ENCODE results near the gene TM4SF5.
A peak's percentile ranks its signal among the peaks of the same experiment; 100 is the strongest.

TM4SF5 gene

DNA sequence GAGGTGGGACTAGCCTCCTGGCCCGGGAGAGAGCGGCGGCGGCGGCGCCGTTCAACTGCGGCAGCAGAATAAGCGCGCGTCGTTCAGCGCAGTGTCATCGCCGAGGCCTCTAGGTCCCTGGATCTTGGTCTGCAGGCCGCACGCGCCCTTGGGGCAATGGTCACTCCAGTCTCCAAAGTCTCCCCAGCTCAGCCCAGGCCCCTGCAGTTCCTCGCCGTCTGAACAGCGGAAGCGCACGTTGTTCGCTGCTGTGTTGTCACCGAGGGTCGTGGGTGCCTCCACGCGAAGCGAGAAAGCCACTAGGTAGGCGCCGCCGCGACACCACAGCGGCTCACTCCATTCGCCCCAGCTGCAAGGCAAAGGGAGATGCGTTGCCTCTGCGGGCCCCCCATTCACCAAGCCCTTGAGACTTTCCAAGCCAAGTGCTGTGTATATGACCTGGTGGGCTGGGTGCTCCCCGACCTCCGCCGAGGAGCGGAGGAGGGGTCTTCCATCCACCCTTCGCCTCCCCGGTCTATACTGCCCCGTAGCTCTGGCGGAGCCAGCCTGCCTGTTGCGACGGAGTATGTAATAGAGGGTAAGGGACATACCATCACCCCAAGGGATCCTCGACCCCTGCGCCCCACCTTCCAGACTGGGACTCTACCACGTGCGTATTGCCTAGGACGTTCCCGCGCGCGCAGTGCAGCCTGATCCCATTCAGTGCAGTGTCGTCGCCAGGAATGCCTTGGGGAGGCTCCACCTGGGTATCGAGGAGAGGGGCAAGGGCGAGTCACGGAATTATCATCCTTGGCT lies 13.8 kb downstream of the TM4SF5 start:
- TF ChIP-seq, protein P1, sequence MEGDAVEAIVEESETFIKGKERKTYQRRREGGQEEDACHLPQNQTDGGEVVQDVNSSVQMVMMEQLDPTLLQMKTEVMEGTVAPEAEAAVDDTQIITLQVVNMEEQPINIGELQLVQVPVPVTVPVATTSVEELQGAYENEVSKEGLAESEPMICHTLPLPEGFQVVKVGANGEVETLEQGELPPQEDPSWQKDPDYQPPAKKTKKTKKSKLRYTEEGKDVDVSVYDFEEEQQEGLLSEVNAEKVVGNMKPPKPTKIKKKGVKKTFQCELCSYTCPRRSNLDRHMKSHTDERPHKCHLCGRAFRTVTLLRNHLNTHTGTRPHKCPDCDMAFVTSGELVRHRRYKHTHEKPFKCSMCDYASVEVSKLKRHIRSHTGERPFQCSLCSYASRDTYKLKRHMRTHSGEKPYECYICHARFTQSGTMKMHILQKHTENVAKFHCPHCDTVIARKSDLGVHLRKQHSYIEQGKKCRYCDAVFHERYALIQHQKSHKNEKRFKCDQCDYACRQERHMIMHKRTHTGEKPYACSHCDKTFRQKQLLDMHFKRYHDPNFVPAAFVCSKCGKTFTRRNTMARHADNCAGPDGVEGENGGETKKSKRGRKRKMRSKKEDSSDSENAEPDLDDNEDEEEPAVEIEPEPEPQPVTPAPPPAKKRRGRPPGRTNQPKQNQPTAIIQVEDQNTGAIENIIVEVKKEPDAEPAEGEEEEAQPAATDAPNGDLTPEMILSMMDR (conservative IDR thresholded peaks at IDR 0.05; ENCODE audit: low read depth, low read length), result no peak
- H3K4me3 ChIP-seq (ENCODE audit: low read depth, low read length), result no peak overlapping the region
- DNase-seq (ENCODE audit: low read depth), result no peak

DNA sequence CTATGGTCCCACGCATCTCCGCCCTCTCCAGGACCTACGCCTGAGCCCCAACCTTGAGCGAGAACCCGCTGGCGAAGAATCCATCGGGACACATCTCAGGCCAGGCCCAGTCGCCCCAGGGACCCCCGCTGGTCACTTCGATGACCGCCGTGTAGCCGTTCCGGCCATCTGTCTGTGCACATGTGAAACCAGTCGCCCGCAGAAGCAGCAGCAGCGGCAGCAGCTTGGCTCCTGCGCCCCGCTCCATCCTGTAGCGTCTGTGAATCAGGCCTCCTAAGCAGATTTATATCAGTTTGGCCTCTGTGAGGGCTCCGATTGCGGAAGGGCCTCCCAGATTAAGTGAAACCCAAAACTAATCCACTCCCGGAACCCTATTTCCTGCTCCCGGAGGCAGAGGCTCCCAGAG lies 14.4 kb downstream of the TM4SF5 start, which contains the start of gene VMO1:
TSS of gene VMO1 (minus strand) at position 259 of the 406 bp plus-strand sequence. CDS start at position 247, 12 bp downstream.
- TF ChIP-seq, protein P1 (conservative IDR thresholded peaks at IDR 0.05; ENCODE audit: low read depth, low read length), result no peak
- H3K4me3 ChIP-seq (ENCODE audit: low read depth, low read length), result peak within 1 kb of the TSS; percentile 12
- DNase-seq (ENCODE audit: low read depth), result no peak

DNA sequence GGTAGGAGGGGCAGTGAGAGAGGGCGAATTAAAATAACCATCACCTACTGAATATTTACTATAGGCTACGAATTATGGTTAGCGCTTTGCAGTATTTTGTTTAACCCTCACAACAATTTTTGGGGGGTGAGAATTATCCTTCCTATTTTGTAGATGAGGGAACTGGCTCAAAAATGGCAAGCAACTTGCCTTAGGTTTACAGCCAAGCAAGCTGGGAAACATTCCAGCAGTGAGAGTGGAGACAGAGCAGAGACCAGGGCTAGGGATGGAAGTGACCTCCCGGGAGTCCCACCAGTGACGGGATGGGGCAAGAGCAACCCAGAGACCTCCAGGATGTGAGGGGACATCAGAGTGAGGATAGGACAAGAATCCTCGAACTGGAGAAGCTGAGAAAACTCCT lies 14.8 kb downstream of the TM4SF5 start:
- no peak for DNase-seq (ENCODE audit: low read depth)
- H3K4me3 ChIP-seq (ENCODE audit: low read depth, low read length), result no peak overlapping the region

DNA sequence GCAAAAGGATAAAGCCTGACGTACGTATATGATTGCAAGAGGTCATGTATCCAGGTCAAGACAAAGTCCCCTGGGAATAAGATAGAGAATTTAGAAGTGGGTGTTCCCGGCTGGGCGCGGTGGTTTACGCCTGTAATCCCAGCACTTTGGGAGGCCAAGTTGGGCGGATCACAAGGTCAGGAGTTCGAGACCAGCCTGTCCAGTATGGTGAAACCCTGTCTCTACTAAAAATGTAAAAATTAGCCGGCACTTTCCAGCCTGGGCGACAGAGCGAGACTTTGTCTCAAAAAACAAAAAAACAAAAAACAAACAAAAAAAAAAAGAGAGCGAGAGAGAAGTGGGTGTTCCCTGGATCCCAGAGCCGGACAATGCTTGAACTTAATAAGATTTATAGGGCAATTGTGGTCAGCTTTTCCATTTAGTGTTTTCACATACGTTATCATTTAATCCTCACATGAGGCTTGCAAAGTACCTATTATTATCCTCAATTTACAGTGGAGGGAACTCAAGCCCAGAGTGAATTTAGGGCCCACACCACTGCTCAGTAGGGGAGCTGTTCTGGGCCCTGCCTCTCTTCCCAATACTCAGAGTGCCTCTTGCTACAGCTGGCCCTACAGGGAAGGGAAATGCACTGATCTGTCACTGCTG lies 16.6 kb downstream of the TM4SF5 start:
- H3K4me3 ChIP-seq (ENCODE audit: low read depth, low read length), result no peak overlapping the region

More for the DNA sequence above, 14.8 kb downstream of the TM4SF5 start:
- TF ChIP-seq, protein P1 (conservative IDR thresholded peaks at IDR 0.05; ENCODE audit: low read depth, low read length), result no peak

DNA sequence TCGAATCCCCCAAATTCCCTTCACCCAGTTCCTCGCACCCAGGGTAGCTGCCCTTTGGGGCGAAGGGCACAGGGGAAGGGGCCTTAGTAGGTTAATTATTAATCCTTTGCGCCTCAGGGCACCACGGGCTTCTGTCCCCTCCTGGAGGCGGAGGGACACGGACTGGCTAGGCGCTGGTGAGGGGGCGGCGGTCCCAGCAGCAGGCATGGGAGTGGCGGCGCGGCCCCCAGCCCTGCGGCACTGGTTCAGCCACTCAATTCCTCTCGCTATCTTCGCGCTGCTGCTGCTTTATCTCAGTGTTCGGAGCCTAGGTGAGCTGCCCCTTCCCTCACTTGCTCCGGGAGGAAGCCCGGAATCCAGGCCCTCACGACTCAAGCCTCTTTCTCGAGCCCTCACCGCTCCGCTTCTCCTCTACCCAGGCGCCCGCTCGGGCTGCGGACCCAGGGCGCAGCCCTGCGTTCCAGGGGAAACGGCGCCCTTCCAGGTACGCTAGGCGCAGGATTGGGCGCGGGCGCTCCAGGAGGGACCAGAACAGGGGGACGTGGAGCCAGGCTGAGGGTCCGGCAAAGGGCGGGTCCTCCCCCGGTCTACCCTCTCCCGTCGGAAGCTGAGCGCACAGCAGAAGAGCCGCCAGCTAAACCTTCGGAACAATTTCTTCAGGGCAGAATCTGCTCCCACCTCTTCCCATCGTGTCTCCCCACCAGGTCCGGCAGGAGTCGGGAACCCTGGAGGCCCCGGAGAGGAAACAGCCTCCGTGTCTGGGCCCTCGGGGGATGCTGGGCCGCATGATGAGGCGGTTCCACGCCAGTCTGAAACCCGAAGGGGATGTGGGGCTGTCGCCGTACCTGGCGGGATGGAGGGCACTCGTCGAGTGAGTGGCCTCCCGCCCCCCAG lies 17.4 kb downstream of the TM4SF5 start, which contains the start of gene GLTPD2:
TSS of gene GLTPD2 (plus strand) at position 158 of the 894 bp plus-strand sequence. CDS start at position 206, 48 bp downstream.
- TF ChIP-seq, protein P1 (conservative IDR thresholded peaks at IDR 0.05; ENCODE audit: low read depth, low read length), result no peak
- peak within 1 kb of the TSS; percentile 66 for H3K4me3 ChIP-seq (ENCODE audit: low read depth, low read length)
- no peak for DNase-seq (ENCODE audit: low read depth)

More for the DNA sequence above, 16.6 kb downstream of the TM4SF5 start:
- TF ChIP-seq, protein P1 (conservative IDR thresholded peaks at IDR 0.05; ENCODE audit: low read depth, low read length), result no peak
- no peak for DNase-seq (ENCODE audit: low read depth)

DNA sequence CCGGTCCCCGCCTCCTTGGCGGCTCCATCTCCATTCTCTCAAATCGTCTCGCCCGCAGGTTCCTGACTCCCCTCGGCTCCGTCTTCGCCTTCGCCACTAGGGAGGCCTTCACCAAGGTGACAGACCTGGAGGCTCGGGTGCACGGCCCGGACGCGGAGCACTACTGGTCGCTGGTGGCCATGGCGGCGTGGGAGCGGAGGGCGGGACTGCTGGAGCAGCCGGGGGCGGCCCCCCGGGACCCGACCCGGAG lies 17.9 kb downstream of the TM4SF5 start:
- H3K4me3 ChIP-seq (ENCODE audit: low read depth, low read length), result peak overlapping the region; percentile 66
- no peak for DNase-seq (ENCODE audit: low read depth)

More for the DNA sequence above, 17.9 kb downstream of the TM4SF5 start:
- TF ChIP-seq, protein P1 (conservative IDR thresholded peaks at IDR 0.05; ENCODE audit: low read depth, low read length), result no peak
